Measurements from ENCODE around the gene ASB13. TPM values are rescaled to one million over a fixed set of nuclear protein-coding genes. Genes with fewer than 3 reads are reported as not detected.

Gene ASB13
- total RNA-seq, 2 donors from 2014 or later = 15.8 to 16.0 TPM

GRCh38 chr10:5628451-5629302 lies 37.7 kb downstream of the ASB13 start:
- TF ChIP-seq CTCF (IDR thresholded peaks at IDR 0.05) = no peak
- ATAC-seq (ENCODE audit: insufficient number of reproducible peaks, low FRiP score, low read depth) (no peak), DNase-seq (ENCODE audit: low spot score) (no peak)
- peaks cover 20 to 81% of the 10 kb centered on the region in 2 donors for H3K4me1 ChIP-seq (ENCODE audit: control insufficient read depth in 1 of 2, low read depth in 2 of 2)
- peak overlapping the region; percentile 73 to 78 for H3K27ac ChIP-seq
- H3K9me3 ChIP-seq = no peaks in the 10 kb centered on the region
- no peaks in the 10 kb centered on the region for H3K36me3 ChIP-seq
- H3K27me3 ChIP-seq (replicated peaks; ENCODE audit: insufficient read depth) = no peaks in the 10 kb centered on the region
- H3K4me3 ChIP-seq = peak overlapping the region; percentile 57

DNA sequence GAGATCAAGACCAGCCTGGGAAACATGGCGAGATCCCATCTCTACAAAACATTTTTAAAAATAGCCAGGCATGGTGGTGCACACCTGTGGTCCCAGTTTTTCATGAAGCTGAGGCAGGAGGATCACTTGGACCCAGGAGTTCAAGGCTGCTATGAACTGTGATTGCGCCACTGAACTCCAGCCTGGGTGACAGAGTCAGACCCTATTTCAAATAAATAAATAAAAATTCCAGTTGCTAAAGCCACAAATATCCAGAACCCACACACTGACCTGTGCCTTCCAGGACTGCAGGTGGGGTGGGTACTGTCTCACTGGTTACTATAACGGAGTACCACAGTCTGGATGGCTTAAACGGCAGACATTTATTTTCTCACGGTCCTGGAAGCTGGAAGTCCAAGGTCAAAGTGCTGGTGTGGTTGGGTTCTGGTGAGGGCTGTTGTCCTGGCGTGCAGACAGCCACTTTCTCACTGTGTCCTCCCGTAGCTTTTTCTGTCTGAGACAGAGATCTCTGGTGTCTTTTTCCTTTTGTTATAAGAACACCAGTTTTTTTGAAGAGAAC lies 38.8 kb downstream of the ASB13 start:
- no peak overlapping the region for H3K4me3 ChIP-seq
- peak overlapping the region; percentile 73 to 78 for H3K27ac ChIP-seq
- H3K36me3 ChIP-seq = no peaks in the 10 kb centered on the region
- no peaks in the 10 kb centered on the region for H3K9me3 ChIP-seq
- no peak for TF ChIP-seq CTCF (IDR thresholded peaks at IDR 0.05)
- no peaks in the 10 kb centered on the region for H3K27me3 ChIP-seq (replicated peaks; ENCODE audit: insufficient read depth)
- ATAC-seq (ENCODE audit: insufficient number of reproducible peaks, low FRiP score, low read depth) = no peak
- DNase-seq (ENCODE audit: low spot score) = no peak
- peaks cover 24 to 81% of the 10 kb centered on the region in 2 donors for H3K4me1 ChIP-seq (ENCODE audit: control insufficient read depth in 1 of 2, low read depth in 2 of 2)

- DNase-seq (ENCODE audit: low spot score) (no peak), ATAC-seq (ENCODE audit: insufficient number of reproducible peaks, low FRiP score, low read depth) (no peak)
- Histone ChIP-seq H3K27me3 (replicated peaks; ENCODE audit: insufficient read depth) (no peaks in the 10 kb centered on the region), H3K9me3 (no peaks in the 10 kb centered on the region), H3K4me3 (no peak overlapping the region), H3K4me1 (ENCODE audit: control insufficient read depth in 1 of 2, low read depth in 2 of 2) (peaks cover 19 to 81% of the 10 kb centered on the region in 2 donors), H3K27ac (peak overlapping the region; percentile 65 to 78), H3K36me3 (no peaks in the 10 kb centered on the region)
- no peak for TF ChIP-seq CTCF (IDR thresholded peaks at IDR 0.05)
These were observed 40.2 kb downstream of the ASB13 start for GRCh38 chr10:5625992-5626777.

DNA sequence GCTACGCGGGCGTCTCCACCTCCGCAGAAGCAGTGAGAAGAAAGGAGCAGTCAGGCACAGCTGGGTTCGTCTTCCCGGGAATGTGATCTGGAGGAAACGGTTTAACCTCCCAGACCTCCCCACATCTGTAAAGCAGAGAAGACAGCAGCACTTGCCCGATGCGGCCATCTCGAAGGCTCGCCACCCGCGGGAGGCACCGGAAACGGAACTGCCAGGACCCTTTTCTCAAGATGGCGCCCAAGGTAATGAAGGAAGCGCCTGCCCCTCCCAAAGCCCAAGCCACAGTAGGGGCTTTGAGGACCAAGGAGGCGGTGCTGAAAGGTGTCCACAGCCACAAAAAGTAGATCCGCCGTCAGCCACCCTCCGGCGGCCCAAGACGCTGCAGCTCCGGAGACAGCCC lies 41.7 kb downstream of the ASB13 start:
- ATAC-seq (ENCODE audit: insufficient number of reproducible peaks, low FRiP score, low read depth) (no peak), DNase-seq (ENCODE audit: low spot score) (no peak)
- Histone ChIP-seq H3K27ac (no peak overlapping the region), H3K36me3 (no peaks in the 10 kb centered on the region), H3K27me3 (replicated peaks; ENCODE audit: insufficient read depth) (no peaks in the 10 kb centered on the region), H3K4me3 (no peak overlapping the region), H3K9me3 (no peaks in the 10 kb centered on the region), H3K4me1 (ENCODE audit: control insufficient read depth in 1 of 2, low read depth in 2 of 2) (peaks cover 25 to 79% of the 10 kb centered on the region in 2 donors)
- TF ChIP-seq CTCF (IDR thresholded peaks at IDR 0.05) = no peak

Data from thoracic aorta (tissue), 2 donors.